Activated CD8-positive, alpha-beta T cell treated with anti-CD3 and anti-CD28 coated beads for 36 hours (primary cell): ENCODE data around the gene MRM3. TPM values are rescaled to one million over a fixed set of nuclear protein-coding genes. Genes with fewer than 3 reads are reported as not detected.

Source experiments
- ATAC-seq: fragments of 200-7000 bp; cut with Tn5 transposase; one replicate; pipeline ENCODE4 v1.10.0; 2021; ENCODE audit warnings: mild to moderate bottlenecking, moderate library complexity
- CTCF ChIA-PET: fragments of 350-600 bp; sonication (Branson Sonifier 250); formaldehyde crosslinking; loops from one replicate; lab custom pipeline; 2021; ENCODE audit warnings: antibody characterized with exemption; lab: Charles Lee
- POLR2A ChIA-PET: fragments of 350-600 bp; sonication (Branson Sonifier 250); formaldehyde crosslinking; loops from one replicate; lab custom pipeline; 2021; ENCODE audit warnings: antibody characterized with exemption; lab: Charles Lee
- DNase-seq: peaks from one replicate; pipeline ENCODE4 v3.0.0-alpha.2; 2020
- H3K27ac Mint-ChIP-seq: one replicate; pipeline ENCODE4 v1.8.0; 2021; ENCODE audit warnings: mild to moderate bottlenecking, mixed read lengths
- H3K27me3 Mint-ChIP-seq: one replicate; pipeline ENCODE4 v1.8.0; 2021; ENCODE audit warnings: mixed read lengths
- H3K36me3 Mint-ChIP-seq: one replicate; pipeline ENCODE4 v1.8.0; 2021; ENCODE audit warnings: low read depth, mixed read lengths
- H3K4me1 Mint-ChIP-seq: one replicate; pipeline ENCODE4 v1.8.0; 2021; ENCODE audit warnings: low read depth, mixed read lengths
- H3K4me3 Mint-ChIP-seq: one replicate; pipeline ENCODE4 v1.8.0; 2021; ENCODE audit warnings: mild to moderate bottlenecking, moderate library complexity, mixed read lengths
- H3K9me3 Mint-ChIP-seq: one replicate; pipeline ENCODE4 v1.8.0; 2021; ENCODE audit warnings: mixed read lengths
- intact Hi-C: fragments of 100-400 bp; cut with micrococcal nuclease; formaldehyde crosslinking; loops from one replicate; pipeline ENCODE4 v1.10.0; 2022
- total RNA-seq, 2 experiments: library from RNA; stranded (reverse); gene quantifications; one replicate each; pipeline ENCODE4 v1.2.3, GENCODE V29; 2021
- TF ChIP-seq, protein P1 (sequence below): fragments of 200-600 bp; IDR thresholded peaks from one replicate; pipeline ENCODE4 v1.8.0; 2022; ENCODE audit warnings: antibody characterized with exemption, mild to moderate bottlenecking

Gene MRM3
- total RNA-seq, 2 experiments from 2014 or later = 35.5 to 36.2 TPM

DNA sequence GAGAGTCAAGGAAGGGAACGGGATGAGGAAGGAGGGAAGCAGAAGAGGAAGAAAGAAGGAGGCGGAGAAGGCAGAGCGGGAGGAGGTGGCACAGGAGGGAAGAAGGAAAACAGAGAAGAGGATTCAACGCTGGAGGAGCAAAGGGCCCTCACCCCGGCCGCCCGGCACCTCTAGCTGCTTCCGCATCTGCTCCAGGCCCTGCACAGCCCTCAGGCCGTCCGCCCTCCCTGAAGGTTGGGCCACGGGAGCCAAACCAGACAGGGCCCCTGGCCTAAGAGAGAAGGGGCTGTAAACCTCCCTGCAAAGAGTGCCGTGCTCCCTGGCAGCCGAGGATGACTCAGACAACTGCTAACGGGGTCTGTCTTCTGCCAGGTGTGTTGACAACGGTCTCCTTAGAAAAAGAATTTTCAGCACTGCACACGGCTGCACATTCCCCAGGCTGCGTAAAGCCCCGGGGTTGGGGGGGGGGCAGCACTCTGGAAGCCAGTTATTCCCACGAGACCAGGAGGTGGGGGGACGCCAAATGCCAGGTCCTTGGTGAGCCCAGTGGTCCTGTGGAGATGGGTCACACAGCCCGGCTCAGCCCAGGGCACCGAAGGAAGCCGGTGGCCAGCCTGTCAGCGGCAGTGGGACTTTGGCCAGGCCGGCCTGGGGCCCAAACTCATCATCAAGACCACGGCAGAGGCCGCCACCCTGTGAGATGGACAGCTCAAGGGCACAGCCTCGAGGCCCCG lies 29.1 kb downstream of the MRM3 start:
- Mint-ChIP-seq H3K36me3 (no peaks in the 10 kb centered on the region), H3K9me3 (no peaks in the 10 kb centered on the region), H3K27me3 (peaks cover 4% of the 10 kb centered on the region), H3K27ac (no peak overlapping the region), H3K4me3 (no peak overlapping the region), H3K4me1 (no peaks in the 10 kb centered on the region)
- ChIA-PET CTCF (no interaction called here), POLR2A (no interaction called here)
- no peak for ATAC-seq
- no peak for DNase-seq
- intact Hi-C loops = no loop called here
- TF ChIP-seq, protein P1, sequence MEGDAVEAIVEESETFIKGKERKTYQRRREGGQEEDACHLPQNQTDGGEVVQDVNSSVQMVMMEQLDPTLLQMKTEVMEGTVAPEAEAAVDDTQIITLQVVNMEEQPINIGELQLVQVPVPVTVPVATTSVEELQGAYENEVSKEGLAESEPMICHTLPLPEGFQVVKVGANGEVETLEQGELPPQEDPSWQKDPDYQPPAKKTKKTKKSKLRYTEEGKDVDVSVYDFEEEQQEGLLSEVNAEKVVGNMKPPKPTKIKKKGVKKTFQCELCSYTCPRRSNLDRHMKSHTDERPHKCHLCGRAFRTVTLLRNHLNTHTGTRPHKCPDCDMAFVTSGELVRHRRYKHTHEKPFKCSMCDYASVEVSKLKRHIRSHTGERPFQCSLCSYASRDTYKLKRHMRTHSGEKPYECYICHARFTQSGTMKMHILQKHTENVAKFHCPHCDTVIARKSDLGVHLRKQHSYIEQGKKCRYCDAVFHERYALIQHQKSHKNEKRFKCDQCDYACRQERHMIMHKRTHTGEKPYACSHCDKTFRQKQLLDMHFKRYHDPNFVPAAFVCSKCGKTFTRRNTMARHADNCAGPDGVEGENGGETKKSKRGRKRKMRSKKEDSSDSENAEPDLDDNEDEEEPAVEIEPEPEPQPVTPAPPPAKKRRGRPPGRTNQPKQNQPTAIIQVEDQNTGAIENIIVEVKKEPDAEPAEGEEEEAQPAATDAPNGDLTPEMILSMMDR = no peak

DNA sequence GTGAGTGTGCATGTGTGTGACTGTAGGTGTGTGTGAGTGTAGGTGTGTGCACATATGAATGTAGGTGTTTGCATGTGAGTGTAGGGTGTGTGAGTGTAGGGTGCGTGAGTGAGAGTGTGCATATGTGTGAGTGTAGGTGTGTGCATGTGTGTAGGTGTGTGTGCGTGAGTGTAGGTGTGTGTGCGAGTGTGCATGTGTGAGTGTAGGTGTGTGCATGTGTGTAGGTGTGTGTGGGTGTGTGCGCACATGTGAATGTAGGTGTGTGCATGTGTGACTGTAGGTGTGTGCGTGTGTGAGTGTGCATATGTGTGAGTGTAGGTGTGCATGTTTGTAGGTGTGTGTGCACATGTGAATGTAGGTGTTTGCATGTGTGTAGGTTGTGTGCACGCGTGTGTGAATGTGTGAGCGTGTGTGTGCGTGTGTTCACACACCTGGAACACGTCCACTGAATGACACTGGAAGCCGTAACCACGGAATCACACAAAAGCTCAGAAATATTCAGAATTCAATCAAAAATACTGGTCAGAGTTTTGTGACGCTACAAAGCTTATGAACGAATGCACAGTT lies 30.6 kb downstream of the MRM3 start:
- DNase-seq = no peak
- Mint-ChIP-seq H3K36me3 (no peaks in the 10 kb centered on the region), H3K4me1 (no peaks in the 10 kb centered on the region), H3K4me3 (no peak overlapping the region), H3K27me3 (peaks cover 4% of the 10 kb centered on the region), H3K9me3 (no peaks in the 10 kb centered on the region), H3K27ac (no peak overlapping the region)
- POLR2A ChIA-PET = no interaction called here
- CTCF ChIA-PET = no interaction called here
- TF ChIP-seq, protein P1 = no peak
- intact Hi-C loops = no loop called here
- no peak for ATAC-seq

DNA sequence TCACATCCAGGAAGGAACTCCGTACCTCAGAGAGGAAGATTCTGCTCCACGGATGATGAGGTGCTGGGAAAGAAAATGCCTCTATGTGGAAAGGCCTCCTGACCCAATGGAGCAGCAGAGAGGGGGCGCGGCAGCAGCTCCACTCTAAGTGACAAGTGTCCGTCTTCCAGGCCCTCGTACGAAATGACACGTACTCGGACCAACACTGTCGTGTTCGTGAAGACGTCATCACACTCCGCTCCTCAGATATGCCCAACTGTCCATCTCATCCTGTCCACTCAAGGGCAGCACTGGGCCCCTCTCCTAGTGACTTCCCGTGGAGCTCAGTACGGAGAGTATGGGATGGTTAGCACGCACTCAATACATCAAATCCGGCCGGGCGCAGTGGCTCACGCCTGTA lies 32.2 kb downstream of the MRM3 start:
- no peak overlapping the region for H3K27ac Mint-ChIP-seq
- POLR2A ChIA-PET = no interaction called here
- CTCF ChIA-PET = no interaction called here
- intact Hi-C loops = no loop called here
- no peaks in the 10 kb centered on the region for H3K9me3 Mint-ChIP-seq
- peaks cover 4% of the 10 kb centered on the region for H3K27me3 Mint-ChIP-seq
- DNase-seq (no peak), ATAC-seq (no peak)
- H3K36me3 Mint-ChIP-seq = no peaks in the 10 kb centered on the region
- TF ChIP-seq, protein P1 = no peak
- H3K4me3 Mint-ChIP-seq = no peak overlapping the region
- no peaks in the 10 kb centered on the region for H3K4me1 Mint-ChIP-seq

DNA sequence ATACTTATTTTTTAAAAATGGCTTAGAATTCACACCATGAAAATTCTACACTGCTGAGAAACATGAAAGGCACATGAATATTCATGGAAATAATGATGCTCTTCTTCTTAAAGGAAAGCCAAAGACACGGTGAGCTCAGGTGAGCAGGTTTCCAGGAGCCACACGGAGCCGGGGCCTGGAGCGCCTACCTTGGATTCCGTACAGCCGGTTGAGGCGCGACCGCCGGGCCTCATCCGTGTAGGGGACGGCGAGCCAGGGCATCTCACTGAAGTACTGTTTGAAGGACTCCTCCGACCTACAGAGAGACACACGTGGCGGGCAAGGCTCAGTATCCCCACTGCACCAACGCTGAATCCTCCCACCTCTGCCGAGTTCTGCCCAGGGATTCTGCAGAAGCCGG lies 37.1 kb downstream of the MRM3 start:
- ChIA-PET POLR2A (no interaction called here), CTCF (no interaction called here)
- DNase-seq (no peak), ATAC-seq (no peak)
- H3K9me3 Mint-ChIP-seq = no peaks in the 10 kb centered on the region
- intact Hi-C loops = no loop called here
- H3K27ac Mint-ChIP-seq = no peak overlapping the region
- H3K4me3 Mint-ChIP-seq = no peak overlapping the region
- H3K36me3 Mint-ChIP-seq = no peaks in the 10 kb centered on the region
- TF ChIP-seq, protein P1 = no peak
- H3K27me3 Mint-ChIP-seq = no peaks in the 10 kb centered on the region
- H3K4me1 Mint-ChIP-seq = no peaks in the 10 kb centered on the region

DNA sequence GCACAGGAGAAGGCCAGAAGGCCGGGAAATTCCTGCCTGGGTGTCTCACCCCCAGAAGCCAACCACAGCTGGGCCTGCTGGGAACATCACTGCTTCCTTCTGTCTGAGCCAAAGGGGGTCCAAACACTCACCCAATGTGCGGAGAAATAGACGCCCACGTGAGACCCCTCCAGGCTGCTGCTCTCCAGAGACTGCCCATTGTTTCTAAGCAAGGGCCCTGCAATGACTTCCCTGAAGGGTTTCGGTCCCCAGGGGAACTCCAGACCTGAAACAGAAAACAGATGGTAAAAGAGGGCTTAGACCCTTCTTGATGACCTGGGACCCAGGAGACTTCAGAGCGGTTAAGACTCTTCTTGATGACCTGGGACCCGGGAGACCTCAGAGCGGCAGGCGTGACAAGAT lies 41.3 kb downstream of the MRM3 start:
- ChIA-PET POLR2A (no interaction called here), CTCF (interaction anchor here (1.2 kb wide), 1 partner anchor 29 kb away, joined by 3 read pairs; no protein-coding TSS in a partner anchor)
- H3K27me3 Mint-ChIP-seq = no peaks in the 10 kb centered on the region
- no peaks in the 10 kb centered on the region for H3K9me3 Mint-ChIP-seq
- intact Hi-C loops = no loop called here
- no peak overlapping the region for H3K27ac Mint-ChIP-seq
- ATAC-seq (no peak), DNase-seq (no peak)
- no peak overlapping the region for H3K4me3 Mint-ChIP-seq
- H3K36me3 Mint-ChIP-seq = no peaks in the 10 kb centered on the region
- TF ChIP-seq, protein P1 = no peak
- H3K4me1 Mint-ChIP-seq = no peaks in the 10 kb centered on the region
